Mammary epithelial cell (primary cell): ENCODE measurements around the gene SMTNL2.

ENCODE experiments used
- EZH2 ChIP-seq: IDR thresholded peaks from 2 replicates; pipeline ENCODE4 v1.6.1; 2012; ENCODE audit warnings: low read length, inconsistent platforms, borderline replicate concordance
- TF ChIP-seq, protein P1 (sequence below), 2 donors: IDR thresholded peaks in 1 of 2; conservative IDR thresholded peaks in 1 of 2; 2 replicates each; pipeline ENCODE4 v1.5.1; 2011 to 2012; ENCODE audit warnings: inconsistent platforms in 2 of 2, low read length in 2 of 2, mild to moderate bottlenecking in 2 of 2, control low read depth in 1 of 2, low read depth in 1 of 2; ENCODE audit not compliant: insufficient read depth in 1 of 2; ENCODE audit errors: extremely low read depth in 1 of 2

DNA sequence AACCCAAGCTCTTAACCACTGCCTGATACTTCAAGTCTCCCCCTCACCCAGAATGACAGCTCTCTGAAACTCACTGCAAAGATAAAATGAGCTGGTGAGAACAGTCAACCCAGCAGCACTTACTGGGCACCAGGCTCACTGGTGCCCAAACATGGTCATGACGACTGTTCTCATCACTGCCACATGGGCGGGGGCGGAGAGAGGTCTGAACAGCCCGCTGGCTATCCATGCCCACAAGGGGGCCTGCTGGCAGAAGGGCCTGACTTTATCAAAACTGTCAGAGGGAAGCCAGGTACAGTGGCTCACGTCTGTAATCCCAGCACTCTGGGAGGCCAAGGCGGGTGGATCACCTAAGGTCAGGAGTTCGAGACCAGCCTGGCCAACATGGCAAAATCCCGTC is 33.2 kb upstream of the SMTNL2 start:
- TF ChIP-seq EZH2 = no peak
- TF ChIP-seq, protein P1, sequence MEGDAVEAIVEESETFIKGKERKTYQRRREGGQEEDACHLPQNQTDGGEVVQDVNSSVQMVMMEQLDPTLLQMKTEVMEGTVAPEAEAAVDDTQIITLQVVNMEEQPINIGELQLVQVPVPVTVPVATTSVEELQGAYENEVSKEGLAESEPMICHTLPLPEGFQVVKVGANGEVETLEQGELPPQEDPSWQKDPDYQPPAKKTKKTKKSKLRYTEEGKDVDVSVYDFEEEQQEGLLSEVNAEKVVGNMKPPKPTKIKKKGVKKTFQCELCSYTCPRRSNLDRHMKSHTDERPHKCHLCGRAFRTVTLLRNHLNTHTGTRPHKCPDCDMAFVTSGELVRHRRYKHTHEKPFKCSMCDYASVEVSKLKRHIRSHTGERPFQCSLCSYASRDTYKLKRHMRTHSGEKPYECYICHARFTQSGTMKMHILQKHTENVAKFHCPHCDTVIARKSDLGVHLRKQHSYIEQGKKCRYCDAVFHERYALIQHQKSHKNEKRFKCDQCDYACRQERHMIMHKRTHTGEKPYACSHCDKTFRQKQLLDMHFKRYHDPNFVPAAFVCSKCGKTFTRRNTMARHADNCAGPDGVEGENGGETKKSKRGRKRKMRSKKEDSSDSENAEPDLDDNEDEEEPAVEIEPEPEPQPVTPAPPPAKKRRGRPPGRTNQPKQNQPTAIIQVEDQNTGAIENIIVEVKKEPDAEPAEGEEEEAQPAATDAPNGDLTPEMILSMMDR (conservative IDR thresholded peaks at IDR 0.05 in 1 of 2, IDR thresholded peaks at IDR 0.05 in 1 of 2; ENCODE audit: extremely low read depth in 1 of 2, insufficient read depth in 1 of 2, low read depth in 1 of 2, low read length in 2 of 2) = peak in 1 of 2 donors; percentile 25
